NCI-H1417 (cell line): ENCODE results near the gene APBA1.

Experiments used
- DNase-seq, 3 experiments: peaks; one replicate each; lab custom pipeline; 2025; lab: John Stamatoyannopoulos, UW

The APBA1 gene

DNA sequence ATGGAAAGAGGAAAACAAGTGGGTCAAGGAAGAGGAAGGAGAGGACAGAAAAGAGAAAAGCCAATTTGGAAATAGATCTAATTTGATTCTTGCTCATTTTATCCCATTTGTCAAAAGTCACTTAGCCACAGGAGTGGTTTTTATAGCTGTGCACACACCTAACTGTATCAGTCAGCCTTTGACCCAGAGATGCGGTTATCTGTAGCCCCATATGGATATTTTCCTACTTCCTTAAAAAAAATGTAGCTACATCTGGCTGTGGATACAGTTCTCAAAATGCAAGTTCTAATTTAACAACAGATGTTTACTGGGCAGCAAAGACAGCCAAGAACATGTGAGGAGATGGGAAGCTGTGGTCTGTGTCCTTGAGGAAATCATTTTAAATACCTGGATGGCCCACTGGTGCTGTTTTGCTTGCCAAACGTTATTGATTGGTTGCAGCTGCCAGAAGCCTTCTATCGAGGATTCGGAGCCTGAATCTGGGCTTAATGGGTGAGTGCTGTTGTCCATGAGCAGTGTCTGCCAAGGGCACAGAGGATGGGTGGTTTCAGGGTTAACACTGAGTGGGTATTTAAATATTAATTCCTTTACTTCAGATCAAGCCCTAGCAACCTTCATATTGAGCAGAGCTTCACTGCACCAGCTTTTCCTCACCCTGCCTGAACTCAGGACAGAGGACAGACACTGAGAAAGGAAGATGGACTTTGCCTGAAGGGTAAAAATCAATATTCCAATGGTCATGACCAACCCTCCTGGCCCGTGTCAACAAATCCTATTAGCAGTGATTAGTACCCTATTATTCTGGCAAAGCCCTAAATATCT lies 92.2 kb downstream of the APBA1 start:
- DNase-seq: no peak

DNA sequence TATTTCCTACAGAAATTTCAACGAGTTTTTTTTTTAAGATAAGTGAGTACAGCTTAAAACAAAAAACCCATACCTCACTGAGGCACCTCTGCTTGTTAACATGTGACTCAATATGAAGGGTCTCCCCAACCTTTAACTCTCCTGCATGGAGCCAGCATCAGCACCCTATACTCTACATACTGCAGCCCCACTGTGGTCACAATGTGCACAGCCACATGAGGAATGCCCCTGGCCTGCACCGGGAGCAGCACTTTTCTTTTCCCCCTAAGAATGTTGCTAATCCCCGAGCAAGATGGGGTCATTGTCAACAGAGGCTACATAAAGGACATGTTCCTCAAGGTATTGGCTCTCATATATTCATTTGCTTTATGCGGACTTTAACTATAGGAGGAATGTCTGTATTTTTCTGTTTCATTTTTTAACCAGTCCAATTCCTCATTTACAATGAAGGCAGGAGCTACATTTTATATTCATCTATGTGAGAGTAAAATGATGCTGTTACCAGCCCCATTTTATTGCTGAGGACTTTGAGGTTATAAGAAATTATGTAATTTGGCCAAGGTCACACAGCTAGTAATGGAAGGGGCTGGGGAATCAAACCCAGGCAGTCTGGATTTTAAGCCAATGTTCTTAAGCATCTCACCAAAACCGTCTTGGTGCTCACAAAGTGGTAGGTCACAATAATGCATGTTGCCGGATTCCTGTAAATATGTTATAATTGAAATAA lies 93.0 kb downstream of the APBA1 start:
- DNase-seq: no peak

DNA sequence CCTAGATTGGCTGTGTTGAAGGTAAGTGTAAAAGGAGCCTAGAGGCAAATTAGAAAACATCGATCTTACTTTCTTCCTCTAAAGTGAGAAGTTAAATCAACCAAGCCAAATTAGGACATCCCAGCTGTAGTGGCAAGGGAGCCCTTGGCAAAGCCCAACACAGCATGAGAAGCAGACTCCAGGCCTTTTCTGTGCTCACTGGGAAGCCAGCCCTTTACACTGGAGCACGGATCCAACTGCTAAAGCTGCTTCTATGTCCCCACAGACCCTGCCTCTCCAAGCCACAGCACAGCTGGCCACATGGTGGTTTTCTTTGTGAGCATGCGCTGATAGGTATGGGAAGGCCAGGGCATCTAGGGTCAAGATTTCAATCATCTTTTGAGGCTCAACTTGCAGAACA lies 94.1 kb downstream of the APBA1 start:
- DNase-seq: no peak

GRCh38 chr9:69577123-69577522 lies 95.0 kb downstream of the APBA1 start:
- DNase-seq: no peak

- no peak for DNase-seq
Measured at GRCh38 chr9:69574057-69574456, 98.1 kb downstream of the APBA1 start.

GRCh38 chr9:69573651-69574050 lies 98.5 kb downstream of the APBA1 start:
- no peak for DNase-seq

DNA sequence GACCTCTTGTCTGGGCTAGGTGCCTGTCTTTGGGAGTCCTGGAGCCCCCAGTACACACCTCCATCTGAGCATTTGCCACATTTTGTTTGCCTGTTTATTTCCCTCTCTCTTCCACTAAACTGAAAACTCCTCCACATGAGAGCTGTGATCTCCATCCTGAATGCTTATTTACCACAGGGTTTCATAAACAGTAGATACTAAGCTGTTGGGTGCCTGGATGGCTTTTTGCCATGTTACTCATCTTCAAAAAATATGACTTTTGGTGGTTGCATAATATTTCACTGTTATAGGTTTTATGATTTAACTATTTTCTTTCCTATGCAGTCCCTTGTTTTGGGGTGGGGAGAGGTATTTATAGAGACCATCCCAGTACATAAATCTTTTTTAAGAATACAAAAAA lies 99.6 kb downstream of the APBA1 start:
- DNase-seq: no peak

DNA sequence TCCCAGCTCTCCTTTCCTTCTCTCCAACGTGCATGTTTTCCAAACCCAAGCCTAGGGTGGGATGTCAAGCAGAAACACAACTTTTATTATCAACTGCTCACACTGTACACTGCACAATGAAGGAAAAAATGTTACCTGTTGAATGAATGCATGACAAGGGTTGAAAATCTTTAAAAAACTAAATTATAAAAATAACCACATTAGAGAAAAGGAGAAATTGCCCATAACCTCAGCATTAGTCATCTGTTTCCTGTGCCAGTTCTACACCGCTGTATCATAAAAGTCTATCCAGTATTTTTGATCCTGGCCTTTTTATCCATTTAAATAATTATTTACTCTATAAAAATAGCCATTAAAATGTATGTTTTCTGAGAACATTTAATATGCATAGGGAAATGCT lies 101.1 kb downstream of the APBA1 start:
- no peak for DNase-seq

GRCh38 chr9:69569738-69570451 lies 102.3 kb downstream of the APBA1 start:
- DNase-seq: no peak

DNA sequence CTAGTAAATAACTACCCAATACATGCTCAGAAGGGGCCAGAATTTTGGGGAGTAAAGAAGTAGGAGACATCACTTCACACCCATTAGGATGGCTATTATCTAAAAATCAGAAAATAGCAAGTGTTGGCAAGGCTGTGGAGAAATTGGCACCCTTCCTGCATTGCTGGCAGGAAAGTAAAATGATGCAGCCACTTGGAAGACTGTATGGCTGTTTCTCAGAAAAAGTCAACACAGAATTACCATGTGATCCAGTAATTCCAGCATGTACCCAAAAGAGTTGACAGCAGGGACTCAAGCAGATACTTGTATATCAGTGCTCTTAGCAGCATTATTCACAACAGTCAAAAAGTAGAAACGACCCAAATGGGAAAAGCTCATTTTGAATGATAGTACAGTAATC lies 107.6 kb downstream of the APBA1 start:
- no peak for DNase-seq

- DNase-seq: no peak
Measured at GRCh38 chr9:69559126-69559525, 113.0 kb downstream of the APBA1 start.

DNA sequence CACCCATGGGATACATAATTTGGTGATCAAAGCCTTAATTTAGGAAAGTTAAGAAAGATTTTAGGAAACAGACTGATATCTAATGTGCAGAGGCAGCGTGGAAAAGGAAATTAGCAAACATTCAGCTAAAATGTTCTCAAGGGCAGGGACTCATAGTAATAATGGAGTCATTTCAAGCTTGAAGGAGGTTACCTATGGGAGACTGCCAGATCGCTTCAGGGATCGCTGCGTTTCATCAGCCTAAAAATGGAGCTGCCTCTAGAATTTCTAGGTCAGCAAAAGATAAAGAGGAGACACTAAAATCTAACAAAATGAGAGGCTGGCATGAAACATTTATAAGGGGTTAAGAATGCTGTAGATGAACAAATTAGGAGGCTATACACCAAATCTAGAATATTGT lies 115.5 kb downstream of the APBA1 start:
- DNase-seq: no peak

DNA sequence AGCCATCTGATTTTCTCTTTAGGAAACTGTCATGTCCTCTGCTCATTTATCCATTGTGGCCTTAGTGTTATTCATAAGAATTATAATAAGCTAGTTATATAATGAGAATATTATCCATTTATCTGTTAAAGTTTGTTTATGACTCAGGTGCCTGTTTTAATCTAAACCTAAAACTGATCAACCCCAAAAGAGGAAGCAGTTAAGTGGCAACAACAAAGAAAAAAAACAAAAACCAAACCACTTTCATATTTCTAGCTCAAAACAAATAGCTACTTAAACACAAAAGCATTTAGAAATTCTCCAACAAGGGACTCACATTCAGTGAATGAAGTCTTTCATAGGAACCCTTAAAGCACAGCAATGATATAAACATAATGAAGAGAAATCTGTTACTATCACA lies 116.4 kb downstream of the APBA1 start:
- DNase-seq: no peak

GRCh38 chr9:69554945-69555344 lies 117.2 kb downstream of the APBA1 start:
- peak in 1 of 3 experiments; percentile 76 for DNase-seq

GRCh38 chr9:69549310-69550202 lies 122.6 kb downstream of the APBA1 start:
- DNase-seq: peak; percentile 4 to 72 (median 28)

DNA sequence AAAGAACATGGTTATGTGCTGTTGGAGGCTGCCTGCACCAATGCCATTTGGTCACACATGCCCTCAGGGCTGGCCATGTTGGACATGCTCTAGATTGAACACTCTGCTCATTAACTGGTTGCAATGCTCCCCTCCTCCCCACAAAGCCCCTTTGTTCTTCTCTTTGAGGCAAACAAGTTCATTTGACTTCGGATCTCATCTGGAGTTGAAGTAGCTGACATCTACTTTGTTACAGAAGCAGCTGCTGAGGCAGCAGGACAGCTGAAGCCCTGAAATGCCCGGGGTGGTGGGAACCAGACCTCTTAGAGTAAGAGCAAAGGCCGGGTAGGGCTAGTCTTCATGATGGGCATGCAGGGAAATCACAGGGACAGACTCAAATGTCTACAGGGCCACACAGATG lies 123.5 kb downstream of the APBA1 start:
- DNase-seq: peak in 1 of 3 experiments; percentile 15

DNA sequence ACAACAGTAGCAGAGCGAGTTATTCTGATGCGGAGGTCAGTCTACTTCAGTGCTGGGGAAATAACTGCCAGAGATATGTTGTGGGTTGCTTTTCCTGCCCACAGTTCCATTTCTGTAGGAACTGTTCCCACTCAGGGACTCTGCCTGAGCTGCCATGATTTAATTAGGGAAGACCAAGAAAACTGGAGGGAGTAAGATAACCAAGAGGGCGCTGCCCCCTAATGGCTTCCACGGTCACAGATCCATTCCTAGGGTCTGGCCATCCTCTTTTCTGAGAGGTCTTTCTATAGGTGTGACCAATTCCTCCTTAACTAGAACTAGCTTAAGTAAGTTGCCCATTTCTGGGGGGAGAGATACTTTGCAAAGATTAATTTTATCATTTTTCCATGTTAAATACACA lies 125.9 kb downstream of the APBA1 start:
- peak; percentile 28 to 75 (median 44) for DNase-seq

- DNase-seq: peak; percentile 76 to 94 (median 88)
Measured at GRCh38 chr9:69542942-69543704, 129.0 kb downstream of the APBA1 start.

DNA sequence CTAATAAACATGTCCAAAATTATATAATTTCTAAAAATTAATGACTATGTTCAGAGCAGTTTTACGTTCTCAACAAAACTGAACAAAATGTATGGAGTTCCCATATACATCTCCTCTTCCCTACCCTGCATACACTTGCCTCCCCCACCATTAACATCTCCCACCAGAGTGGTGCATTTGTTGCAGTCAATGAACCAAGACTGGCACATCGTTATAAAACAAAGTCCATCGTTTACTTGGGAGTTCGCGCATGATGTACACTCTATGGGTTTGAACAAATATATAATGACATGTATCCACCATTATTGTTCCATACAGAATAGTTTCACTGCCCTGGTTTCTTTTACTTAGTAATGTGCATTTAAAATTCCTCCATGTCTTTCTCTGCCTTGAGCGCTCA lies 130.1 kb downstream of the APBA1 start:
- DNase-seq: peak; percentile 10 to 53 (median 34)

DNA sequence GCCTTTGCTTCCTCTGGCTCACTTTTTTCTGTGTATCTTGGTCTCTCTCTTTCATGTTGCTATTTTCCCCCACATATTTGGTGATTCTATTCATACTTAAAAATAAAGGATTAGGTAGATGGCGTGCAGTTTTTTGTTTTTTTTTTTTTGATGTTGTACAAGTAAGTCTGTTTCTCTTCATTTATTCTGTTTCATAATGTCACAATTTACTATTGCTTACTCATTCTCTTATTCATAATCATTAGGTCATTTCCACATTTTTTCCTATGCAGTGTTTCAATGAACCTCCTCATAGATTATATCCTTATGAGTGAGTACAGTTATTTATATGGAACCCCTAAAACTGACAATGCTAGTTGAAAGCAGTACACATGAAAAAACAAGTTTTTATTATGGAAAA lies 136.3 kb downstream of the APBA1 start:
- no peak for DNase-seq

DNA sequence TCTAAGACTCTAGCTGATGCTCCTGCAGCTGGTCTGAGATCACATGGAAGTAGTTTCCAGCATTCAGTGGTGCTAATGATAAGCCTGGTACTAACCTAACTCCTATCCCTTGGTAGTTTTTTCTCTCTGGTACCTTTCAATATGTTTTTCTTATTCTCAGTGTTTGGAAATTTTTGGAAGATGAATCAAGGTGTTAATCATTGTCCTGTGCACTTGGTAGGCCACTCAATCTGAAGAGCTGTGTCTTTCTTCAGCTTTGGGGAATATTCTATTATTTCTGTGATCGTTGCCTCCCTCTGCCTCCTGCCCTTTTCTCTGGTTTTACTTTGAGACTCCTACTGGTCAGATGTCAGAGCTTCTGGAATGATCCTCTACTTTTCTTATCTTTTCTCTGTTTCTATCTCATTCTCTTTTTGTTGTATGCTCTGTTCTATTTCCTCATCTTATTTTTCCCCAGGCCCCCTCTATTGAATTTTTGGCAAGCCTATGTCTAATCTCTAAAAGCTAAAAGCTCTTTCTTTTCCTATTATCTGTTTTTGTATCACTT lies 136.8 kb downstream of the APBA1 start:
- no peak for DNase-seq
